GM23248 (cell line): ENCODE results near the gene DNAH14.

Experiments used
- EZH2 ChIP-seq: fragments of 200-600 bp; sonication (generic); IDR thresholded peaks from 2 replicates; pipeline ENCODE4 v1.6.1; 2018; ENCODE audit warnings: antibody characterized with exemption, mild to moderate bottlenecking; ENCODE audit not compliant: insufficient read depth, poor library complexity, severe bottlenecking
- EZH2phosphoT487 ChIP-seq: fragments of 200-600 bp; sonication (generic); IDR thresholded peaks from 2 replicates; pipeline ENCODE4 v1.6.1; 2018; ENCODE audit warnings: antibody characterized with exemption, moderate library complexity, mild to moderate bottlenecking, low read depth; ENCODE audit not compliant: insufficient read depth

- no peak for TF ChIP-seq EZH2
- TF ChIP-seq EZH2phosphoT487: no peak
Observed at GRCh38 chr1:225021037-225021436, 91.6 kb downstream of the DNAH14 start.
